Measurements from ENCODE around the gene CLBA1.
A peak's percentile ranks its signal among the peaks of the same experiment; 100 is the strongest.
"Not testable (repeated sequence)": the region's sequence is repeated elsewhere in the genome, so short reads cannot be mapped to it uniquely, and the experiment has no call there.

Gene CLBA1

DNA sequence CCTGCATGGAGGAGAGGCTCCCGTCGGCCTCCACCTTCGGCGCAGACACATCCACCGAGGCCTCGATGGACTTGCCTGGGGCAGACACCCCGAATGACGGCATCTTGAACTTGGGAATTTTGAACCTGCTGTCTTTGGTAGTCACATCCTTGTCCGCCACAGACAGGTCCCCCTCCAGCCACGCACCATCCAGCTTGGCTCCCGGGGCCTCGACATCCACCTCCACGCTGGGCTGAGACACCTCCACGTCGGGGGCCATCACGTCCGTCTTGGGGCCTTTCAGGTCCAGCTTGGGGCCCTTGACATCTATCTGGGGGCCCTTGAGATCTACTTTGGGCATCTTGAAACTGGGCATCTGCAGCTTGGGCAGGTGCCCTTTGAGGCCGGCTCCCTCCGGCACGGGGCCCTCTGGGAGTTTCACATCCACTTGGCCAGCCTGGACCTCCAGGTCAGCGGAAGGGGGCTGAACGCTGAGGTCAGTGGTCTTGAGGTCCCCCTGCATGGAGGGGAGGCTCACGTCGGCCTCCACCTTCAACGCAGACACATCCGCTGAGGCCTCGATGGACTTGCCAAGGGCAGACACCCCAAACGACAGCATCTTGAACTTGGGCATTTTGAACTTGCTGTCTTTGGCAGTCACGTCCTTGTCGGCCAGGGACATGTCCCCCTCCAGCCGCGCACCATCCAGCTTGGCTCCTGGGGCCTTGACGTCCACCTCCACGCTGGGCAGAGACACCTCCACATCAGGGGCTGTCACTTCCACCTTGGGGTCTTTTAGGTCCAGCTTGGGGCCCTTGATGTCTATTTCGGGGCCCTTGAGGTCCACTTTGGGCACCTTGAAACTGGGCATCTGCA lies 37.5 kb upstream of the CLBA1 start:
- DNase-seq = not testable (repeated sequence)

DNA sequence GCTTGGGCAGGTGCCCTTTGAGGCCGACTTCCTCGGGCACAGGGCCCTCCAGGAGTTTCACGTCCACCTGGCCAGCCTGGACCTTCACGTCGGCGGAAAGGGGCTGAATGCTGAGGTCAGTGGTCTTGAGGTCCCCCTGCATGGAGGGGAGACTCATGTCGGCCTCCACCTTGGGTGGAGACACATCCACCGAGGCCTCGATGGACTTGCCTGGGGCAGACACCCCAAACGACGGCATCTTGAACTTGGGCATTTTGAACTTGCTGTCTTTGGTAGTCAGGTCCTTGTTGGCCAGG lies 36.9 kb upstream of the CLBA1 start:
- no peak for DNase-seq

DNA sequence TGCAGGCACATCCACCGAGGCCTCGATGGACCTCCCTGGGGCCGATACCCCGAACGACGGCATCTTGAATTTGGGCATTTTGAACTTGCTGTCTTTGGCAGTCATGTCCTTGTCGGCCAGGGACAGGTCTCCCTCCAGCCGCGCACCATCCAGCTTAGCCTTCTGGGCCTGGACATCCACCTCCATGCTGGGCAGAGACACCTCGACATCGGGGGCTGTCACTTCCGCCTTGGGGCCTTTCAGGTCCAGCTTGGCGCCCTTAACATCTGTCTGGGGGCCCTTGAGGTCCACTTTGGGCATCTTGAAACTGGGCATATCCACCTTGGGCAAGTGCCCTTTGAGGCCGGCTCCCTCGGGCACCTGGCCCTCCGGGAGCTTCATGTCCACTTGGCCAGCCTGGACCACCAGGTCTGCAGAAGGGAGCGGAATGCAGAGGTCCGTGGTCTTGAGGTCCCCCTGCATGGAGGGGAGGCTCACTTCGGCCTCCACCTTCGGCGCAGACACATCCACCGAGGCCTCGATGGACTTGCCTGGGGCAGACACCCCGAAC lies 36.1 kb upstream of the CLBA1 start:
- DNase-seq = not testable (repeated sequence)

DNA sequence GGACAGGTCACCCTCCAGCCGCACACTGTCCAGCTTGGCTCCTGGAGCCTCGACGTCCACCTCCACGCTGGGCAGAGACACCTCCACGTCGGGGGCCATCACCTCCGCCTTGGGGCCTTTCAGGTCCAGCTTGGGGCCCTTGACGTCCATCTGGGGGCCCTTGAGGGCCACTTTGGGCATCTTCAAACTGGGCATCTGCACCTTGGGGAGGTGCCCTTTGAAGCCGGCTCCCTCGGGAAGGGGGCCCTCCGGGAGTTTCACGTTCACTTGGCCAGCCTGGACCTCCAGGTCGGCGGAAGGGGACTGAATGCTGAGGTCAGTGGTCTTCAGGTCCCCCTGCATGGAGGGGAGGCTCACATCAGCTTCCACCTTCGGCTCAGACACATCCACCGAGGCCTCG lies 35.6 kb upstream of the CLBA1 start:
- DNase-seq = no peak

DNA sequence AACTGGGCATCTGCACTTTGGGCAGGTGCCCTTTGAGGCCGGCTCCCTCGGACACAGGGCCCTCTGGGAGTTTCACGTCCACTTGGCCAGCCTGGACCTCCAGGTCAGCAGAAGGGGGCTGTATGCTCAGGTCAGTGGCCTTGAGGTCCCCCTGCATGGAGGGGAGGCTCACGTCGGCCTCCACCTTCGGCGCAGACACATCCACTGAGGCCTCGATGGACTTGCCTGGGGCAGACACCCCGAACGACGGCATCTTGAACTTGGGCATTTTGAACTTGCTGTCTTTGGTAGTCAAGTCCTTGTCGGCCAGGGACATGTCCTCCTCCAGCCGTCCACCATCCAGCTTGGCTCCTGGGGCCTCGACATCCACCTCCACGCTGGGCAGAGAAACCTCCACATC lies 34.9 kb upstream of the CLBA1 start:
- DNase-seq = not testable (repeated sequence)

DNA sequence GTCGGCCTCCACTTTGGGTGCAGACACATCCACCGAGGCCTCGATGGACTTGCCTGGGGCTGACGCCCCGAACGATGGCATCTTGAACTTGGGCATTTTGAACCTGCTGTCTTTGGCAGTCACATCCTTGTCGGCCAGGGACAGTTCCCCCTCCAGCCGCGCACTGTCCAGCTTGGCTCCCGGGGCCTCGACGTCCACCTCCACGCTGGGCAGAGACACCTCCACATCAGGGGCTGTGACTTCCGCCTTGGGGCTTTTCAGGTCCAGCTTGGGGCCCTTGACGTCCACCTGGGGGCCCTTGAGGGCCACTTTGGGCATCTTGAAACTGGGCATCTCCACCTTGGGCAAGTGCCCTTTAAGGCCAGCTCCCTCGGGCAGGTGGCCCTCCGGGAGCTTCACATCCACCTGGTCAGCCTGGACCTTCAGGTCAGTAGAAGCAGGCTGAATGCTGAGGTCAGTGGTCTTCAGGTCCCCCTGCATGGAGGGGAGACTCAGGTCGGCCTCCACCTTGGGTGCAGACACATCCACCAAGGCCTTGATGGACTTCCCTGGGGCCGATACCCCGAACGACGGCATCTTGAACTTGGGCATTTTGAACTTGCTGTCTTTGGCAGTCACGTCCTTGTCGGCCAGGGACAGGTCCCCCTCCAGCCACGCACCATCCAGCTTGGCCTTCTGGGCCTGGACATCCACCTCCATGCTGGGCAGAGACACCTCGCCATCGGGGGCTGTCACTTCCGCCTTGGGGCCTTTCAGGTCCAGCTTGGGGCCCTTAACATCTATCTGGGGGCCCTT lies 33.5 kb upstream of the CLBA1 start:
- not testable (repeated sequence) for DNase-seq

DNA sequence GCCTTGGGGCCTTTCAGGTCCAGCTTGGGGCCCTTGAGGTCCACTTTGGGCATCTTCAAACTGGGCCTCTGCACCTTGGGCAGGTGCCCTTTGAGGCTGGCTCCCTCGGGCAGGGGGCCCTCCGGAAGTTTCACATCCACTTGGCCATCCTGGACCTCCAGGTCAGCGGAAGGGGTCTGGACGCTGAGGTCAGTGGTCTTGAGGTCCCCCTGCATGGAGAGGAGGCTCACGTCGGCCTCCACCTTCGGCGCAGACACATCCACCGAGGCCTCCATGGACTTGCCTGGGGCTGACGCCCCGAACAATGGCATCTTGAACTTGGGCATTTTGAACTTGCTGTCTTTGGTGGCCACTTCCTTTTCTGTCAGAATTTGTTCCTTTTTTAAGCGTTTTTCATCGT lies 32.5 kb upstream of the CLBA1 start:
- DNase-seq = no peak

DNA sequence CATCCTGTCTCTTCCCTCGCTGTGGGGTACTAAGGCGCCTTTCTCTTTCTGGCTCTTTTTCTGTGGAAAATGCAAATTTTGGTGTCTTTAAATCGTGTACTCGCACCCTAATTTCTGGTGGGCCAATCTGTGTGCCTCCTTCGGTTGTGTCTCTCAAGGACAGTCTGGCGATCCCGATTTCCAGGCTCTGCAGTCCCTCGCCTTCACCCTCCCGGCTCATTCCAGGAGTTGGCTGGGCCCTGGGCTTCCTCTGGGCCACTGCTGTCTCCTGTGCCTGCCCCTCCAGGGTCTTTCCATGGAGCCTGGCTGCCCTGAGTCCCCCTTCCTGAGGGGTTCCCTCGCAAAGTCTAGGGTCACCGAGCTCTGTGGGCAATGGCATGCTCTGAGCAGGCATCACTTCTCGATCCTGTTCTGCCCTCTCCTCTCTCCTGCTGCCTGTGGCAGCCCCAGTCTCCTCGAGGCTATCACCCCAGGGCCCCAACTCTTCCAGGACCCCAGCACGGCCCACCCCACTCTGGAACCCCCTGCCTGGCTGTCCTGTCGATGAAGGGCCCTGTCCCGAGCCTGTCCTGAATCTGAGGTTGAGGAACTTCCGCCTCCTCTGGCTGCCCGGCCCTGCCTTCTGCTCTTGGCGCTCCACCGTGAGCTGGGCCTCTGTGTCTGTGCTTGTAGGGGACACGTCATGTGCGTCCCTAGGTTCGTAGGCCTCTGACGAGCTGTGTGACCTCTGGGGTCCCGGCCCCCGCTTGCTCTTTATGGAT lies 31.5 kb upstream of the CLBA1 start:
- DNase-seq = no peak

DNA sequence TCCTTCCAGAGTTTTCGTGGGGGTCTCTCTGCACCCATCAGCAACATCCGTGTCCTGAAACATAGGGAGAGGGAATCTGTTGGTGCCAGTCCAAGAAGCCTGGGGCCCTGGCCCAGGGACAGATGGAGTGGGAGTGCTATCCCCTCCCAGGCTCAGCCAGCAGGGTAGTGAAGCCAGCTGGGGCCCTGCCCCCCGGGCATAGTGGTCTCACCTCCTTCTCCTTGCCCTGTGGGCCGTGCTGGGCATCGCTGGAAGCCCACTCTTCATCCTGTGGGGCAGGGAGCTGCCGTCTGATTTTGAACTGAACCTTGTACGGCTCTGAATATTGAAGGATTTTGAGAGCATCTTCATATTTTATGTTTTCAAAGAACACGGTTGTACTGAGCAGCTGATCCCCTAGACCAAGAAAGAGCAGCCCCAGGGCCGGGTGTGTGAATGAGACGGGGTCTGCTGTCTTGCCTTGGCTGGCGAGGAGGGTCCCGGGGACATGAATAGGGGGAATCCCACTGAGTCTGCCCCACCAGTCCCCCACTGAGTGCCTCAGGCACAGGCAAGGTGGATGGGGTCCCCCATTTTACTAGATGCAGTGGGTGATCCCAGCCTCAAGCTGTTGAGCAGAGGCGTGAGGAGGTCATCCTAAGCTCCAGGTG lies 30.7 kb upstream of the CLBA1 start:
- DNase-seq = no peak

DNA sequence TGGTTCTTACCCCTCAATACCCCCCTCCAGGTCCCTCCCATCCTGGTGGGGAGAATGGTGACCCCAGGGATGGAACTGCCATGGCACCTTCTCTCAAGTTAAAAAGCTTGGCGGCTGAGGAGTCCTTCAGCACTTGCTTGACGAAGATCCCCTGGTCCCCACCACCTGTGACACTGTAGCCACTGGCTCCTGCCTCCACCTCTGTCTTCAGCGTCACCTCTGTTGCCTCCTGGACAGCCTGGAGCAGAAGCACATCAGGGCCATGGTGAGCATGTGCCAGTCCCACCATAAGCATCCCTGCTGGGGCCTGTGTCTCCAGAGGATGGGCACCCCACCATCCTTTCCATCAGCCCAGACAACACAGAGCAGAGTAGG lies 30.2 kb upstream of the CLBA1 start:
- no peak for DNase-seq

DNA sequence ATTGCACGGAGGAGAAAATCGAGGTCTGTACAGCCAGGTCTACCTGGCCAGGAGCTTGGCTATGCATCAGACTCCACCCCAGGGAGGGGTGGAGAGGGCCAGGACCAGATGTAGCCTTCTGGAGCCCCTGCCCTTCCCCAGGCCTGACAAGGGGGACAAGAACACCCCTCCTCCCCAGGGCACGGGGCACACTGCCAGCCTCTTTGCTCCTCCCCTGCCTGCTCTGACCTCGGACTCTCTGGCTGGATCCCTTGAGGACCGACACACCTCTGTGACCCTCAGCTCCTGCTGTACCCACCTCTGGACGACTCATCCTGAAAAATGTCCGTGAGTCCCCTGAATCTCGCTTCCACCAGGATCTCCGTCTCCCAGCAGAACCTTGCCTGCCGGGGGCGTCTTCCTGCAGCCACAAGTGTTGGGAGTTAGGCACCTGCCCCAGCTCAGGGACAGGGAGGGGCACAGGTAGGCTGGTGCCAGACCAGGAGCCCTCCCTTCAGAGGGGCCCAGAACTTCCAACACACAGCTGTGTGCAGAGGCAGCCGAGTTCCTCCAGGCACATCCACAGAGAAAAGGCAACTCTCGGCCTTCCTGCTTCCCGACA lies 29.2 kb upstream of the CLBA1 start:
- no peak for DNase-seq

DNA sequence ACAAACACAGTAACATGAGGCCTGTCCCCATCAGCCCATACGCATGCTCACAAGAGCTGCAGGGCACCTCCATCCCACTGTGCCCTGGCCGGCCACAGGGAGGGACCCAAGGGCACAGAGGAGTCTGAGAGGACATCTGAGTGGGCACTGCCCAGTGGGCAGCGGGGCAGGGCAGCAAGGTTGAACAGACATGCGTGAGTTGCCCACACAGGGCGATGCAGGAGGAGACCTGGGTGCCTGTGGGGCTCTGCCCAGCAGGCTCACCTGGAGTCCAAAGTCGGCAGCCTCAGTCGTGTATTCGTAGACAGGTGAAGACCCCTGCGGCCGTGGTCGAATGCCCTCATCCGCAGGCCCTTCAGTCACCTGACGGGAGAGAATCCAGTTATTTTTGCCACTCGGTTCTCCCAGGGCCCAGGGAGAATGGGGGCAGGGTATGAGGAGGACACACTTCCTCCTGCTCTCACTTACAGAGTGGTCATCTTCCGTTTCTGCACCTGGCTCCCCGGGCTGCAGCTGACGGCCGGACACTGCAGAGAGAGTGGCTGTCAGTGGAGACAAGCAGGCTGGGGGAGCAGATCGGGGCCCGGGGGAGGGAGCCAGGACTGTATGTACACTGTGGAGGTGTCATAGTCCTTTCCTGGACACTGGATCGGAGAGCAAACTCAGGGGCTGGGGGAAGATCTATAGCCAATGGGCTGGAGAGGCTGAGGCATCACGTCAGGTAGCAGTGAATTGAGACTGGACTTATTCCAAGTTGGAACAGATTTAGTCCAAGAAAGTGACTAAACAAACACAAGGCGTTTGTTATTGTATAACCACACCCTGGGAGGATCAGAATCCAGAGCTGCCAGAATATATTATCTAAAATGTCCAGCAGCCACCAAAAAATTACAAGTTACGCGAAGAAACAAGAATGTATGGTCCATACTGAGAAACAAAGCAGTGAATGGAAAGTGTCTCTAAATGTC lies 28.2 kb upstream of the CLBA1 start:
- no peak for DNase-seq

DNA sequence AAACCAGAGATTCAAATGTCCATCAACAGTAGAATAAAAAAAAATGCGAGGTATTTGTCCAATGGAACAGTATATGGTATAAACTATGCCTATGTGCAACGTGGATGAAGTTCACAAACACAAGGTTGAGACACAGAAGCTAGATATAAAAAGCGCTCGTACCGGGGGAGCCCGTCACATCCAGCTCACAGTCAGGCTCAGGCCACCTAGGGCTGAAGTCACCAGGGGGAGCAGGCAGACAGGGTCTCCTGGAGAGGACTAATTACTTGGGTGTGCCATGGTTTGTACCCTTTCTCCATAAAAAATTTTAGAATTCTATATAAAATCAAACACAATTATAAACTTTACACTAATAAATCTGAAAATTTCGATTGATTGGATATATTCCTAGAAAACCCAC lies 21.0 kb upstream of the CLBA1 start:
- no peak for DNase-seq

DNA sequence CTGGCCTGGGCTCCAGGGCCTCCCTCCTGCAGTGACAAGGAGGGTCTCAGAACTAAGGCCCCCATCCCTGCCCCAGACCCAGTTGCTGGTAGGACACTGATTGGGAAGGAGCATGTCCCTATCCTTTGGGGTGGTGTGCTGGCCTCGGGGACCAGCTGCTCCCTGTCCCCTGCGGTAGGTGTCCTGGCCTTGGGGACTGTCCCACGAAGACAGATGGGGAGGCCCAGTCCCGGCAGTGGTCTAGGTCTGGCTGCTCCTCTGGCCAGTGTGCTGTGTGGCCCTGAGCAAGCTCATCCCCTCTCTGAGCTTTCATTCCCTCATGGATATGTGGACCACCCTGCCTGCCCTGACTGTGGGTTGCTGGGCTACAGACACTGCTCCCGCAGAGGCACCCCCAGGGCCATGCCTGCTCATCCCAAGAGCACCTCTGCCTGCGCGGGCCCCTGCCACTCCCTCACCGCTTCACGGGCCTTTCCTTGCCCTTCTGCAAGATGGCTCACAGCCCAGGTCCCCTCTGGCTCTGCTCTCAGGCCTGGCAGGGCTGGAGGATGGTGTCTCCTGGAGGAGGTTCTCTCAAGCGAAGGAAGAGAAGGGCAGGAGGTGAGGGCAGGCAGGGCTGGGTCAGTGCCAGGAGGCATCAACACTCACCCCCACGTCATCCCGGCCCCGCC lies 19.9 kb upstream of the CLBA1 start:
- no peak for DNase-seq

DNA sequence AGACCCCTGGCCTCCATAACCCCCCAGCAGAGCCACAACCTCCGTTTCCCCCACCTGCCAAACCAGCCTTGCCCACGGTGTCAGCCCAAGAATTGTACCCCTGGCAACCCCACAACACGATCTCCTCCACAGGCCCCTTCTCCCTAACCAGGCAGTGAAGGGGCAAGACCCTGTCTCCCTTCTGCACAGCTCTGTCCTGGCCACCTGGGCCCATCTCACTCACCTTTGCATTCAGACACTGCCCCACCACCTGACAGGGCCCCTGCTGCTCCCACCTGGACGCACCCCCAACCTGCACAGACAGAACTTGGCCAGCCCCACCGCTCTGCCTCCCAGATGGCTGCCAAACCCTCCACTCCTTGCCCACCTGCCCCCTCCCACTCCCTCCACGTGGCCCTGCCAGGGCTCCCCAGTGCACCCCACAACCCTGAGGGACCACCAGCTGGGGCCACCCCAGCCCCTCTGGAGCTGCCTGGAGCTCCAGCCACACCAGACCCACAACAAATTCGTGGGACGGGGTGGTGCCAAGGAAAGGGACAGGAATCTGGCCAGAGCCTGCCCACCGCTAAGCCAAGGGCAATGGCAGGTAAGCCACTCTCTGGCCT lies 19.2 kb upstream of the CLBA1 start:
- DNase-seq = no peak

DNA sequence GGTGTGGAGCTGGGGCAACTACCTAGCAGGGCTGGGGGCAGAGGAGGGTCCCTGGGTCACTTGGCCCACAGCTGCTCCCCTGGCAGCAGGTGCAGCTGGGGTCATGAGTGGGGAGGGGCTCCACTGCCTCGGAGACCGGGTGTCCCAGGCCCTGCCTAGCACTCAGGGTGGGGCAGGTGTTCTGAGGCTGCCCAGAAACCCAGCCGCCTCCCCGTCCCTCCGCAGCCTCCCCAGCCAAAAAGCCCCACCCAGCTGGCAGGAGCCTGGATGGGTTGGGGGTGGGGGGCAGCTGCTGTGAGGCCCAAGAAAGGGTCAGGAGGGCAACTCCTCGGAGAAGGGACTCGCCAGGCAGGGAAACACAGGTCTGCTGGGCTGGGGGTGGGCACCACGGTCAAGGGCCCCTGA lies 18.6 kb upstream of the CLBA1 start:
- DNase-seq = no peak

DNA sequence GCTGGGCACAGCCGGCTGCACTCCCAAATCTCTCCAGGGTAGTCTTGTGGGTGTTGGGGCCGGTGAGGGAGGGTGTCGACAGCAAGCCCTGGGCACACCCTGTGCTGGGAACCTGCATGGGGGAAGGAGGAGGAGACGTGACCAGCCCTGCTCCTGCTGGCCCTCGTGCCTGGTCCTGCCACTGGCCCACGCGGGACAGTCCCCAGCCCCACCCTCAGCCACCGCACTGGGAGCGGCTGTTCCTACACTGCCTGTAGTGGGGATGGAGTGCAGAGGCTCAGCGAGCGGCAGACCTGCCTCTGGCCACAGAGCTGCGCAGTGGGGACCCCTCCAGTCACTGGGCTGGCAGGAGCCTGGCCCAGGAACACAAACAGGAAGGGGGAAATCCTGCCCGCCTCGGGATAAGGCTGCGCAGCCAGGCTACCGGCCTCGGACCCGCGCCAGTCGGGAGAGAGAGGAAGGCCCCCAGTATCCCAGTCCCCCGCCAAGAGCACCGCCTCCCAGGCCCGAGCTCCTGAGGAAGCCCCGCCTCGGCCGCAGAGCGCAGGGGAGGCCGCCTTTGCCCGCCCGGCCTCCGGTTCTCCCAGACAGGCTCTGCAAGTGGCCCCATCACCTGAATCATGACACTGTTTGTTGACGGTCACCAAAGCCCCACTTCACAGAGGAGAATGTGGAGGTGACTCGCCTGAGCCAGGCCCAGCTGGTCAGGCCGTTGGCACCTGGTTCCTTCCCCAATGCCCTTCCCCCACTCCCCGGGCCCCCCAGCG lies 18.0 kb upstream of the CLBA1 start:
- DNase-seq = peak; percentile 51

DNA sequence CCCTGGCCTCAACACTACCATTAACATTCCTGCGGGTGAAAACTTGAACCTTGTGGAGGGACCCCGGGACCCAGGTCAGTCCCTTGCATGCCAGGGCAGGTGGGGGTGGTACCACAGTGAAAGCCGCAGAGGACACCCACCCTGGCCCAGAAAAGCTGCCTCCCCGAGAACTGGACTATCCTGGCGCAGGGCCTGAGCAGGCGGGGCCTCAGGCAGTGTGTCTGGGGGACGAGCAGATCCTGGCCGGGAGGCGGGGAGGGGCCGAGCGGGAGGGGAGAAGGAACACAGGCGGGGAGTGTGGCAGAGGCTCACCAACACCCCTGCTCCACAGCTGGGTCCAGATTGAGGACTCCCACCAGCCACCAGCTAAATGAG lies 17.4 kb upstream of the CLBA1 start:
- peak; percentile 67 for DNase-seq
